ENCODE data around the gene TRIM23. TPM values are rescaled to one million over a fixed set of nuclear protein-coding genes. Genes with fewer than 3 reads are reported as not detected.

Gene TRIM23
- 87.2 TPM for total RNA-seq

DNA sequence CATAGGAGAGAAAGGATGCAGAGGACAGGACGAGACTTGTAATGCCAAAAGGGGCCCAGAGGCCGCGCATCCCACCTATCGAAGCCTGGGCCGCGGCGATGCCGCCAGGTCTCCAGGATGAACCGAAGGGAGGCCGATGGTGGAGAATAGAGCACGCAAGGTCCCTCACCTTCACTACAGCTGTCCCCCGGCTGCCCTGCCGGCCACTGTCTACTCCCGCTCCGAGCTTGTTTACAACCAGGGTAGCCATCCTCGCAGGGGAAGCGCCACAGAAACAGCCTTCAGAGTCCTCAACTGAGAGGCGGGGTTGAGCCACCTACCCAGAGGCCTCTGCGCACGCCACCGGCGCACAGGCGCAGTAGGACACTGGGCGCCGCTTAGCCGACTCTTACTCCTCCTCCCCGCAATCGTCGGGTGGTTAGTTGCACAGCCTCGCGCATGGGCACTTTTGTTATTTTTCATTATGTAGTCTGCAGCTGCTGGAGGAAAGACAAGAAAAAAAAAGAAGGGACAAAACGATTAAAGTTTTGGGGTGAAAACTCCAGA is at the start of gene TRIM23:
Gene TRIM23, minus strand, starts transcription at position 309 of the 546 bp plus-strand sequence. Its CDS starts 59 bp downstream, at position 250.

GRCh38 chr5:65624571-65625555 is 730 bp upstream of the TRIM23 start, which contains the start of the genes SHLD3 and TRAPPC13:
Gene SHLD3, plus strand, starts transcription at chr5:65625027. Its CDS starts 4,561 bp downstream, at chr5:65629588.
Gene TRAPPC13, plus strand, starts transcription at chr5:65625027. Its CDS starts 34 bp downstream, at chr5:65625061.

GRCh38 chr5:65562731-65563701 is 61.1 kb downstream of the TRIM23 start, which contains the start of the genes CENPK and PPWD1:
Gene CENPK, minus strand, starts transcription at chr5:65563168. Its CDS starts 8,261 bp downstream, at chr5:65554907.
Gene PPWD1, plus strand, starts transcription at chr5:65563296. Its CDS starts 15 bp downstream, at chr5:65563311.

Small RNAs within 50 kb of the gene (small RNA-seq; reads per million reads assigned to genes)
- gene RNU6-540P = not detected

Other genes with a start within 250 kb of the TRIM23 start
- 27.5 TPM for gene ADAMTS6, start 142.4 kb downstream of the TRIM23 start, total RNA-seq
- 12.0 TPM for gene CENPK, start 61.2 kb downstream of the TRIM23 start, total RNA-seq
- 53.5 TPM for gene PPWD1, start 61.0 kb downstream of the TRIM23 start, total RNA-seq
- 10.8 TPM for gene SHLD3, start 694 bp upstream of the TRIM23 start, total RNA-seq
- gene TRAPPC13, start 694 bp upstream of the TRIM23 start, total RNA-seq = 49.6 TPM
- 49.1 TPM for gene SGTB, start 97.8 kb upstream of the TRIM23 start, total RNA-seq
- gene NLN, start 97.9 kb upstream of the TRIM23 start, total RNA-seq = 57.7 TPM

All from diencephalon (tissue), 1 donor.